Keratinocyte (primary cell): ENCODE results near the gene DGKD. TPM values are rescaled to one million over a fixed set of nuclear protein-coding genes. Genes with fewer than 3 reads are reported as not detected.

Experiments
- DNase-seq: peaks from one replicate; pipeline ENCODE4 v3.0.0-alpha.2; 2011; ENCODE audit warnings: low read depth, missing footprints, low spot score
- FAIRE-seq: peaks from 2 replicates; lab custom pipeline; 2011; peaks lifted over from hg19 to GRCh38; lab: Jason Lieb, UNC
- H2AFZ ChIP-seq: 2 replicates; pipeline ENCODE4 v1.6.0; 2012; ENCODE audit warnings: low read length, control low read depth, inconsistent platforms; ENCODE audit not compliant: control insufficient read depth
- H3K27ac ChIP-seq: 2 replicates; pipeline ENCODE4 v1.5.1; 2011; ENCODE audit warnings: low read length; ENCODE audit not compliant: control insufficient read depth, insufficient read depth
- H3K27me3 ChIP-seq: 3 replicates; pipeline ENCODE4 v1.6.0; 2011; ENCODE audit warnings: low read length; ENCODE audit not compliant: control insufficient read depth, insufficient read depth; ENCODE audit errors: extremely low read depth
- H3K36me3 ChIP-seq, 2 experiments: 2 replicates in 1 of 2; 3 replicates in 1 of 2; pipeline ENCODE4 v1.5.1; 2011; ENCODE audit warnings: low read length in 2 of 2, mild to moderate bottlenecking in 1 of 2; ENCODE audit not compliant: control insufficient read depth in 2 of 2, insufficient read depth in 2 of 2; ENCODE audit errors: extremely low read depth in 1 of 2
- H3K4me1 ChIP-seq: 3 replicates; pipeline ENCODE4 v1.5.1; 2011; ENCODE audit warnings: low read length; ENCODE audit not compliant: control insufficient read depth, insufficient read depth; ENCODE audit errors: extremely low read depth
- H3K4me2 ChIP-seq: 3 replicates; pipeline ENCODE4 v1.6.0; 2011; ENCODE audit warnings: low read depth, low read length; ENCODE audit not compliant: control insufficient read depth, insufficient read depth; ENCODE audit errors: extremely low read depth
- H3K4me3 ChIP-seq, 3 experiments: fragments of 200-600 bp in 1 of 3; sonication (generic) in 1 of 3; 2 replicates in 2 of 3; 3 replicates in 1 of 3; pipeline ENCODE4 v1.5.1; 2011 to 2016; ENCODE audit warnings: low read length in 3 of 3, mild to moderate bottlenecking in 3 of 3, control low read depth in 2 of 3, inconsistent platforms in 1 of 3, low read depth in 1 of 3, mixed read lengths in 1 of 3, mixed run types in 1 of 3, moderate library complexity in 1 of 3; ENCODE audit not compliant: control insufficient read depth in 2 of 3, insufficient read depth in 2 of 3; ENCODE audit errors: extremely low read depth in 1 of 3
- H3K79me2 ChIP-seq: 2 replicates; pipeline ENCODE4 v1.6.0; 2012; ENCODE audit warnings: low read length; ENCODE audit not compliant: control insufficient read depth, insufficient read depth
- H3K9ac ChIP-seq: 3 replicates; pipeline ENCODE4 v1.6.0; 2011; ENCODE audit warnings: low read length; ENCODE audit not compliant: control insufficient read depth, insufficient read depth; ENCODE audit errors: extremely low read depth
- H3K9me1 ChIP-seq: 3 replicates; pipeline ENCODE4 v1.6.0; 2011; ENCODE audit warnings: low read length; ENCODE audit not compliant: control insufficient read depth, insufficient read depth; ENCODE audit errors: extremely low read depth
- H3K9me3 ChIP-seq: 2 replicates; pipeline ENCODE4 v1.5.1; 2012; ENCODE audit warnings: low read depth, low read length; ENCODE audit not compliant: control insufficient read depth
- H4K20me1 ChIP-seq: 3 replicates; pipeline ENCODE4 v1.6.0; 2011; ENCODE audit warnings: low read length; ENCODE audit not compliant: control insufficient read depth, insufficient read depth; ENCODE audit errors: extremely low read depth
- CTCF ChIP-seq, 3 experiments: IDR thresholded peaks in 1 of 3; conservative IDR thresholded peaks in 1 of 3; optimal IDR thresholded peaks in 1 of 3; 2 replicates in 2 of 3; 3 replicates in 1 of 3; pipeline versions ENCODE3 to v1.5.1; 2011; ENCODE audit warnings: low read length in 3 of 3, mild to moderate bottlenecking in 3 of 3, moderate library complexity in 2 of 3, control low read depth in 1 of 3, inconsistent platforms in 1 of 3; ENCODE audit not compliant: insufficient read depth in 2 of 3; ENCODE audit errors: extremely low read depth in 1 of 3
- EZH2 ChIP-seq: IDR thresholded peaks from one replicate; pipeline ENCODE4 v1.6.1; 2012; ENCODE audit warnings: inconsistent platforms, mild to moderate bottlenecking, low read length, moderate library complexity
- dilution Hi-C: fragments of 300-500 bp; cut with MboI; formaldehyde crosslinking; loops from one replicate; pipeline ENCODE4 v1.7.0; 2020; ENCODE audit warnings: low sequenced_read_pairs; ENCODE audit not compliant: extremely low pct_ligation_motif_present
- polyA plus RNA-seq, 5 experiments: library from polyadenylated mRNA; depleted of rRNA in 3 of 5; stranded (reverse) in 3 of 5; stranded (forward) in 1 of 5; unstranded in 1 of 5; fragments of >200 nt; gene quantifications; 1 replicate in 1 of 5; 2 replicates in 3 of 5; 3 replicates in 1 of 5; pipeline versions ENCODE4 v1.2.1 to v1.2.3, GENCODE V29; 2011 to 2012; ENCODE audit warnings: missing spikeins in 2 of 5, low read depth in 1 of 5, low replicate concordance in 1 of 5

The DGKD gene
- polyA plus RNA-seq, 1 donor (not counting 4 experiments of a cell fraction or from before 2014, with no cell fraction given) = 6.1 TPM

GRCh38 chr2:233338812-233339368 is 15.4 kb upstream of the DGKD start:
- H3K4me3 ChIP-seq = no peak overlapping the region
- no peaks in the 10 kb centered on the region for H3K9me1 ChIP-seq
- no peaks in the 10 kb centered on the region for H3K36me3 ChIP-seq
- H3K4me2 ChIP-seq = no peak overlapping the region
- H3K27me3 ChIP-seq = peaks cover 18% of the 10 kb centered on the region
- H3K27ac ChIP-seq = no peak overlapping the region
- FAIRE-seq (no peak), DNase-seq (no peak)
- TF ChIP-seq CTCF (optimal IDR thresholded peaks at IDR 0.05 in 1 of 3, IDR thresholded peaks at IDR 0.05 in 1 of 3, conservative IDR thresholded peaks at IDR 0.05 in 1 of 3; ENCODE audit: extremely low read depth in 1 of 3, insufficient read depth in 2 of 3, low read length in 3 of 3) (no peak), EZH2 (no peak)
- dilution Hi-C loops = no loop called here
- H3K79me2 ChIP-seq = no peaks in the 10 kb centered on the region
- no peak overlapping the region for H3K9ac ChIP-seq
- no peaks in the 10 kb centered on the region for H3K4me1 ChIP-seq
- no peaks in the 10 kb centered on the region for H4K20me1 ChIP-seq
- H3K9me3 ChIP-seq = no peaks in the 10 kb centered on the region
- H2AFZ ChIP-seq = no peak overlapping the region

- H3K4me3 ChIP-seq = no peak overlapping the region
- no peaks in the 10 kb centered on the region for H3K36me3 ChIP-seq
- H3K9me3 ChIP-seq = no peaks in the 10 kb centered on the region
- DNase-seq (no peak), FAIRE-seq (no peak)
- TF ChIP-seq CTCF (optimal IDR thresholded peaks at IDR 0.05 in 1 of 3, IDR thresholded peaks at IDR 0.05 in 1 of 3, conservative IDR thresholded peaks at IDR 0.05 in 1 of 3; ENCODE audit: extremely low read depth in 1 of 3, insufficient read depth in 2 of 3, low read length in 3 of 3) (no peak), EZH2 (no peak)
- H3K79me2 ChIP-seq = no peaks in the 10 kb centered on the region
- H4K20me1 ChIP-seq = no peaks in the 10 kb centered on the region
- no peak overlapping the region for H2AFZ ChIP-seq
- no peaks in the 10 kb centered on the region for H3K4me1 ChIP-seq
- H3K4me2 ChIP-seq = no peak overlapping the region
- no peaks in the 10 kb centered on the region for H3K9me1 ChIP-seq
- dilution Hi-C loops = no loop called here
- no peak overlapping the region for H3K9ac ChIP-seq
- H3K27me3 ChIP-seq = peaks cover 12% of the 10 kb centered on the region
- no peak overlapping the region for H3K27ac ChIP-seq
These were observed 14.9 kb upstream of the DGKD start for GRCh38 chr2:233339427-233339826.
